GM23338 (cell line): Measurements from ENCODE around the gene PF4V1. TPM values are rescaled to one million over a fixed set of nuclear protein-coding genes. Genes with fewer than 3 reads are reported as not detected.
A peak's percentile ranks its signal among the peaks of the same experiment; 100 is the strongest.

Source experiments
- ATAC-seq: fragments of 200-7000 bp; cut with Tn5 transposase; 3 replicates; pipeline ENCODE4 v1.9.1; 2020
- DNase-seq: peaks from one replicate; pipeline ENCODE4 v3.0.0-alpha.2; 2015; ENCODE audit warnings: low spot score
- H2AFZ ChIP-seq: fragments of 200-600 bp; sonication (generic); 2 replicates; pipeline ENCODE4 v1.8.0; 2016; ENCODE audit warnings: antibody characterized with exemption, mild to moderate bottlenecking, moderate library complexity
- H3F3A ChIP-seq: fragments of 200-600 bp; sonication (generic); replicated peaks from 2 replicates; pipeline ENCODE4 v1.8.0; 2017; ENCODE audit warnings: antibody characterized with exemption, mixed run types, low read depth
- H3K27ac ChIP-seq: fragments of 200-600 bp; sonication (generic); 2 replicates; pipeline ENCODE4 v1.6.1; 2016; ENCODE audit warnings: low read depth
- H3K27me3 ChIP-seq: fragments of 200-600 bp; sonication (generic); 2 replicates; pipeline ENCODE4 v1.8.0; 2016; ENCODE audit warnings: mild to moderate bottlenecking, mixed run types, moderate library complexity; ENCODE audit not compliant: insufficient read depth
- H3K36me3 ChIP-seq: fragments of 200-600 bp; sonication (generic); 2 replicates; pipeline ENCODE4 v1.8.0; 2016; ENCODE audit warnings: mild to moderate bottlenecking; ENCODE audit not compliant: insufficient read depth
- H3K4me1 ChIP-seq: fragments of 200-600 bp; sonication (generic); 2 replicates; pipeline ENCODE4 v1.8.0; 2016; ENCODE audit warnings: mild to moderate bottlenecking, moderate library complexity; ENCODE audit not compliant: insufficient read depth
- H3K4me2 ChIP-seq: fragments of 200-600 bp; sonication (generic); 2 replicates; pipeline ENCODE4 v1.7.1; 2017; ENCODE audit warnings: mixed run types
- H3K4me3 ChIP-seq: fragments of 200-600 bp; sonication (generic); 2 replicates; pipeline ENCODE4 v1.6.1; 2016; ENCODE audit warnings: mixed run types
- H3K79me2 ChIP-seq: fragments of 200-600 bp; sonication (generic); replicated peaks from 2 replicates; pipeline ENCODE4 v1.8.0; 2017; ENCODE audit warnings: mild to moderate bottlenecking; ENCODE audit not compliant: insufficient read depth
- H3K9me2 ChIP-seq: fragments of 200-600 bp; sonication (generic); 2 replicates; pipeline ENCODE4 v1.8.0; 2017; ENCODE audit not compliant: insufficient read depth
- H4K20me1 ChIP-seq: fragments of 200-600 bp; sonication (generic); replicated peaks from 2 replicates; pipeline ENCODE4 v1.8.0; 2017; ENCODE audit warnings: mild to moderate bottlenecking; ENCODE audit not compliant: insufficient read depth
- H3K27ac Mint-ChIP-seq: 2 replicates; pipeline ENCODE4 v1.8.0; 2020; ENCODE audit warnings: inconsistent platforms, mild to moderate bottlenecking, moderate library complexity, mixed read lengths
- H3K27me3 Mint-ChIP-seq: 3 replicates; pipeline ENCODE4 v1.8.0; 2022; ENCODE audit warnings: low read depth, mild to moderate bottlenecking, moderate library complexity, mixed read lengths, inconsistent platforms; ENCODE audit not compliant: insufficient read depth, poor library complexity
- H3K36me3 Mint-ChIP-seq: 3 replicates; pipeline ENCODE4 v1.8.0; 2021; ENCODE audit warnings: low read depth, mild to moderate bottlenecking, inconsistent platforms, moderate library complexity, mixed read lengths
- H3K4me1 Mint-ChIP-seq: 3 replicates; pipeline ENCODE4 v1.8.0; 2020; ENCODE audit warnings: mild to moderate bottlenecking, inconsistent platforms, mixed read lengths
- H3K4me3 Mint-ChIP-seq: 3 replicates; pipeline ENCODE4 v1.8.0; 2021; ENCODE audit warnings: moderate library complexity, mild to moderate bottlenecking, inconsistent platforms, mixed read lengths
- H3K9me3 Mint-ChIP-seq: 3 replicates; pipeline ENCODE4 v1.8.0; 2020; ENCODE audit warnings: moderate library complexity, mild to moderate bottlenecking, inconsistent platforms, mixed read lengths
- CREB1 ChIP-seq: fragments of 250-450 bp; sonication (Bioruptor Pico); IDR thresholded peaks from 2 replicates; pipeline ENCODE4 v1.5.0; 2020; ENCODE audit warnings: low read depth, mild to moderate bottlenecking, moderate library complexity
- ETS1 ChIP-seq: IDR thresholded peaks from 2 replicates; pipeline ENCODE4 v1.6.1; 2016; ENCODE audit warnings: antibody characterized with exemption
- EZH2 ChIP-seq: fragments of 200-600 bp; sonication (generic); IDR thresholded peaks from one replicate; pipeline ENCODE4 v1.8.0; 2017; ENCODE audit warnings: antibody characterized with exemption, mild to moderate bottlenecking, low read depth; ENCODE audit not compliant: unreplicated experiment
- EZH2phosphoT487 ChIP-seq: fragments of 200-600 bp; sonication (generic); IDR thresholded peaks from one replicate; pipeline ENCODE4 v1.8.1; 2018; ENCODE audit warnings: antibody characterized with exemption; ENCODE audit not compliant: unreplicated experiment
- JUNB ChIP-seq: IDR thresholded peaks from one replicate; pipeline ENCODE4 v1.6.1; 2016; ENCODE audit warnings: antibody characterized with exemption; ENCODE audit not compliant: unreplicated experiment
- STAT1 ChIP-seq: IDR thresholded peaks from one replicate; pipeline ENCODE4 v1.6.1; 2016; ENCODE audit warnings: antibody characterized with exemption; ENCODE audit not compliant: unreplicated experiment
- polyA plus RNA-seq: library from polyadenylated mRNA; unstranded; fragments of >200 nt; fragmentation: Nextera tagmentation; extraction: Ambion mirVana; gene quantifications from 2 replicates; pipeline ENCODE4 v1.2.1, GENCODE V29; 2016
- total RNA-seq: library from RNA; depleted of rRNA; stranded (reverse); fragments of >200 nt; shearing (Covaris generic); gene quantifications from 2 replicates; pipeline ENCODE4 v1.2.3, GENCODE V29; 2014
- TF ChIP-seq, protein P1 (sequence below): IDR thresholded peaks from one replicate; pipeline ENCODE4 v1.6.1; 2018; ENCODE audit warnings: antibody characterized with exemption; ENCODE audit not compliant: unreplicated experiment

Gene PF4V1
- total and polyA plus RNA-seq, 2 experiments from 2014 or later = 0.66 TPM; not detected in 1

GRCh38 chr4:73865431-73866096, 12.5 kb downstream of the PF4V1 start:
- Histone ChIP-seq H3K9me2 (no peaks in the 10 kb centered on the region), H3K4me1 (peaks cover 18% of the 10 kb centered on the region), H3K36me3 (no peaks in the 10 kb centered on the region), H2AFZ (no peak overlapping the region), H3K4me3 (no peak overlapping the region), H3K4me2 (no peak overlapping the region), H3K27me3 (peaks cover 22% of the 10 kb centered on the region), H4K20me1 (no peaks in the 10 kb centered on the region), H3K27ac (no peak overlapping the region), H3F3A (no peaks in the 10 kb centered on the region; the same call in 1 of the 2 replicates), H3K79me2 (no peaks in the 10 kb centered on the region)
- Mint-ChIP-seq H3K9me3 (no peaks in the 10 kb centered on the region), H3K27ac (no peak overlapping the region), H3K4me1 (peaks cover 22% of the 10 kb centered on the region), H3K36me3 (no peaks in the 10 kb centered on the region), H3K27me3 (peaks cover 12% of the 10 kb centered on the region), H3K4me3 (no peak overlapping the region)
- no peak for DNase-seq
- TF ChIP-seq, protein P1, sequence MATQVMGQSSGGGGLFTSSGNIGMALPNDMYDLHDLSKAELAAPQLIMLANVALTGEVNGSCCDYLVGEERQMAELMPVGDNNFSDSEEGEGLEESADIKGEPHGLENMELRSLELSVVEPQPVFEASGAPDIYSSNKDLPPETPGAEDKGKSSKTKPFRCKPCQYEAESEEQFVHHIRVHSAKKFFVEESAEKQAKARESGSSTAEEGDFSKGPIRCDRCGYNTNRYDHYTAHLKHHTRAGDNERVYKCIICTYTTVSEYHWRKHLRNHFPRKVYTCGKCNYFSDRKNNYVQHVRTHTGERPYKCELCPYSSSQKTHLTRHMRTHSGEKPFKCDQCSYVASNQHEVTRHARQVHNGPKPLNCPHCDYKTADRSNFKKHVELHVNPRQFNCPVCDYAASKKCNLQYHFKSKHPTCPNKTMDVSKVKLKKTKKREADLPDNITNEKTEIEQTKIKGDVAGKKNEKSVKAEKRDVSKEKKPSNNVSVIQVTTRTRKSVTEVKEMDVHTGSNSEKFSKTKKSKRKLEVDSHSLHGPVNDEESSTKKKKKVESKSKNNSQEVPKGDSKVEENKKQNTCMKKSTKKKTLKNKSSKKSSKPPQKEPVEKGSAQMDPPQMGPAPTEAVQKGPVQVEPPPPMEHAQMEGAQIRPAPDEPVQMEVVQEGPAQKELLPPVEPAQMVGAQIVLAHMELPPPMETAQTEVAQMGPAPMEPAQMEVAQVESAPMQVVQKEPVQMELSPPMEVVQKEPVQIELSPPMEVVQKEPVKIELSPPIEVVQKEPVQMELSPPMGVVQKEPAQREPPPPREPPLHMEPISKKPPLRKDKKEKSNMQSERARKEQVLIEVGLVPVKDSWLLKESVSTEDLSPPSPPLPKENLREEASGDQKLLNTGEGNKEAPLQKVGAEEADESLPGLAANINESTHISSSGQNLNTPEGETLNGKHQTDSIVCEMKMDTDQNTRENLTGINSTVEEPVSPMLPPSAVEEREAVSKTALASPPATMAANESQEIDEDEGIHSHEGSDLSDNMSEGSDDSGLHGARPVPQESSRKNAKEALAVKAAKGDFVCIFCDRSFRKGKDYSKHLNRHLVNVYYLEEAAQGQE = no peak
- TF ChIP-seq CREB1 (CRISPR knock-in tag) = 0 out of 2 replicates have a peak, but pooled peaks have one; percentile 23
- ATAC-seq = no peak

- Mint-ChIP-seq H3K27me3 (peaks cover 12% of the 10 kb centered on the region), H3K9me3 (no peaks in the 10 kb centered on the region), H3K4me1 (peaks cover 25% of the 10 kb centered on the region), H3K4me3 (no peak overlapping the region), H3K27ac (no peak overlapping the region), H3K36me3 (no peaks in the 10 kb centered on the region)
- no peaks in the 10 kb centered on the region; the same call in 1 of the 2 replicates for H3F3A ChIP-seq
- no peak overlapping the region for H3K4me3 ChIP-seq
- H4K20me1 ChIP-seq = no peaks in the 10 kb centered on the region
- H3K79me2 ChIP-seq = no peaks in the 10 kb centered on the region
- H3K4me2 ChIP-seq = no peak overlapping the region
- peaks cover 23% of the 10 kb centered on the region for H3K27me3 ChIP-seq
- DNase-seq (no peak), ATAC-seq (no peak)
- H2AFZ ChIP-seq = no peak overlapping the region
- no peak overlapping the region for H3K27ac ChIP-seq
- no peaks in the 10 kb centered on the region for H3K36me3 ChIP-seq
- peaks cover 18% of the 10 kb centered on the region for H3K4me1 ChIP-seq
- H3K9me2 ChIP-seq = no peaks in the 10 kb centered on the region
- TF ChIP-seq CREB1 (CRISPR knock-in tag) (no peak), STAT1 (no peak), EZH2phosphoT487 (no peak), JUNB (no peak), ETS1 (no peak), EZH2 (no peak)
- TF ChIP-seq, protein P1 = no peak
These were observed 13.2 kb downstream of the PF4V1 start for GRCh38 chr4:73866246-73866645.
